Measurements from ENCODE around the gene VASP.

- TF ChIP-seq, protein P1, sequence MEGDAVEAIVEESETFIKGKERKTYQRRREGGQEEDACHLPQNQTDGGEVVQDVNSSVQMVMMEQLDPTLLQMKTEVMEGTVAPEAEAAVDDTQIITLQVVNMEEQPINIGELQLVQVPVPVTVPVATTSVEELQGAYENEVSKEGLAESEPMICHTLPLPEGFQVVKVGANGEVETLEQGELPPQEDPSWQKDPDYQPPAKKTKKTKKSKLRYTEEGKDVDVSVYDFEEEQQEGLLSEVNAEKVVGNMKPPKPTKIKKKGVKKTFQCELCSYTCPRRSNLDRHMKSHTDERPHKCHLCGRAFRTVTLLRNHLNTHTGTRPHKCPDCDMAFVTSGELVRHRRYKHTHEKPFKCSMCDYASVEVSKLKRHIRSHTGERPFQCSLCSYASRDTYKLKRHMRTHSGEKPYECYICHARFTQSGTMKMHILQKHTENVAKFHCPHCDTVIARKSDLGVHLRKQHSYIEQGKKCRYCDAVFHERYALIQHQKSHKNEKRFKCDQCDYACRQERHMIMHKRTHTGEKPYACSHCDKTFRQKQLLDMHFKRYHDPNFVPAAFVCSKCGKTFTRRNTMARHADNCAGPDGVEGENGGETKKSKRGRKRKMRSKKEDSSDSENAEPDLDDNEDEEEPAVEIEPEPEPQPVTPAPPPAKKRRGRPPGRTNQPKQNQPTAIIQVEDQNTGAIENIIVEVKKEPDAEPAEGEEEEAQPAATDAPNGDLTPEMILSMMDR (conservative IDR thresholded peaks at IDR 0.05 in 1 of 2, IDR thresholded peaks at IDR 0.05 in 1 of 2; ENCODE audit: low read depth in 1 of 2, low read length in 2 of 2) = no peak
- TF ChIP-seq EZH2 (IDR thresholded peaks at IDR 0.05; ENCODE audit: low read length, missing control alignments) = no peak
Measured at GRCh38 chr19:45483033-45483432, 24.2 kb upstream of the VASP start.

Data from fibroblast of lung (primary cell).